Hypothalamus (tissue), 51 donors: ENCODE measurements around the gene PHPT1.
"Not testable (repeated sequence)": the region's sequence is repeated elsewhere in the genome, so short reads cannot be mapped to it uniquely, and the experiment has no call there.

Source experiments
- DNase-seq, 51 donors: peaks; one replicate each; lab custom pipeline; 2025; lab: John Stamatoyannopoulos, UW

The PHPT1 gene

GRCh38 chr9:136857581-136858412 lies 8.6 kb downstream of the PHPT1 start:
- no peak for DNase-seq

- DNase-seq = no peak
Observed at GRCh38 chr9:136858452-136858843, 9.2 kb downstream of the PHPT1 start.

GRCh38 chr9:136858844-136859757 lies 9.9 kb downstream of the PHPT1 start:
- peak in 38 of 51 donors; percentile 13 to 79 (median 64) for DNase-seq

DNA sequence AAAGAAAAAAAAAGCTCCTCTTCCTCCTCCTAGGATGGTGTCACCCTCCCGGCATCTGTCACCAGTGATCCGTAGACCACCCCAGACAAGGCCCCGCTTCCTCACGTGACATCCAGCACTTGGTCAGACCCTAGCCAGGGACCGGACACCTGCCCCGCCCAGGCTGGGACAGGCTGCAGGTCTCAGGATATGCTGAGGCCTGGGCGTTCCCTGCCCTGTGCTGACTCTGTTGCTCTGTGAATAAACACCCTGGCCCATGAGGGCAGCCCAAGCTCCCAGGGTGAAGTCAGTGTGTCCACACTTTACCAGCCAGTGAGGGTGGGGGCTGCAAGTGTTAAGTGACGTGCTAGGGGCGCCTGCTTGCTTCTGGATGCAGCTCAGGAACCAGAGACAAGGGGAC lies 11.3 kb downstream of the PHPT1 start:
- DNase-seq = no peak

- no peak for DNase-seq
Observed at GRCh38 chr9:136860933-136861873, 12.0 kb downstream of the PHPT1 start.

DNA sequence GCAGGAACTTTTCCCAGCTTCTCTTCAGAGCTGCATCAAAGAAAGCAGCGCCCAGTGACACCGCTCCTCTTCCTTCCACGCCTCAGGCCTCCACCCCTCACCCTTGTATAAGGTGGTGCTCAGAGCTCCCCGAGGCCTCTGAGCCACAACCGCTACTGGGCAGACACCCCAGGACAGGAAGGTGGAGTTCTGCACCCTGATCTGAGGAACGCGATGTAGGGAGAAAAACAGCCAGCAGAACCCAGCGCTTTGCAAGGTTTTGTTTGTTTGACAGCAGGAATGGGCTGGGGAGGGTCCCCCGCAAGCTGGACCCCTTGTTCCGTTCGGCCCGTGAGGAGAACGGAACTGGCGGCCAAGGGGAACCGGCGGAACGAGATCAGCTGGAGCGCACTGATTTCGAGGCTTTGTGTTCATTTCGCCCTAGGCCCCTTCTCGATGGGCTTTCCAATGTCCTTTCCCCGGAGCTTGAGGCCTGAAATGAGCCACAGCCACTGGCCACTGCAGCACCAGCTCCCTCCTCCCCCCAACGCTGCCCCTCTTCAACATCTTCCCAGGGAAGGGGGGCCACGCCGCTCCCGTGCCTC lies 12.8 kb downstream of the PHPT1 start:
- no peak for DNase-seq

- no peak for DNase-seq
Observed at GRCh38 chr9:136862849-136863622, 13.8 kb downstream of the PHPT1 start.

DNA sequence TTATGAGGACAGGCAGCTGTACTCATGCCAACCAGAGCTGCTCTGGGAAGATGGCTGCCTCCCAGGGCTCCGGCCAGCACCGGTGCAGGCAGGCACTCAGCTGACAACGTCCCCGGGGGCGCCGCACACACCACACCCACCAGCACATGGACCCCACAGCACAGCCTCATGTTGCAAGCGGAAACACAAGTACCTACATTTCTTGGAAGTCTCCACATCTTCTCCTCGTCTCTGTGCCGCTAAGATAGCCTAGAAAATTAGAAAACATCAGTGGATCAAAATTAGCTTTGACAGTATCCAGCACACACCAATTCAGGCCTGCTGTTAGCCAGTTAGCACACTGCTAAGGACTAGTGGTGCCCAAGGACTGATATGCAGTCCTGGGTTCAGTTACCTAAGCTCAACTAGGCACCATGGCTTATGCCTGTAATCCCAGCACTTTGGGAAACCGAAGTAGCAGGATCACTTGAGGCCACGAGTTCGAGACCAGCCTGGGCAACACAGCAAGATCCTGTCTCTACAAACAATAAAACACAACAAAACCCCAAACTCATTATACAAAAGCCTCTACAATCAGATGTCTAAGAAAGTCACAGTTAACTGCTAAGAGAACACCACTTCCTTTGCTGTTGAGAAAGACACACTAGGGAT lies 14.5 kb downstream of the PHPT1 start:
- DNase-seq = no peak

GRCh38 chr9:136865041-136865767 lies 16.0 kb downstream of the PHPT1 start:
- no peak for DNase-seq

DNA sequence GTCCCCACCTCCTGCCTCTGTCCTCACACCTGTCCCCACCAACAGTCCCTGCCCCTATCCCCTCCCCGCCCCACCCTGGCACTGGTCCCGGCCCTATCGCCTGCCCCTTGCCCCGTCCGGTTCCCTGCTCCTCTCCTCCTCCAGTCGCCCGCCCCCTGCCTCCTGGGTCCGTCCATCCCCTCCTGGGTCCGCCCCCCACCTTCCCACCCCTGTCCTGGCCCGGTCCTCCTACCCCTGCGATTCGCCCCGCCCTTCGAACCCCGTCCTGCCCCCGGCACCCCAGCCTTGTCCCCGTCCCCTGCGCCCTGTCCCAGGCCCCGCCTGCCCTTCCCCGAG lies 16.5 kb downstream of the PHPT1 start:
- DNase-seq = peak in 1 of 51 donors; percentile 54

DNA sequence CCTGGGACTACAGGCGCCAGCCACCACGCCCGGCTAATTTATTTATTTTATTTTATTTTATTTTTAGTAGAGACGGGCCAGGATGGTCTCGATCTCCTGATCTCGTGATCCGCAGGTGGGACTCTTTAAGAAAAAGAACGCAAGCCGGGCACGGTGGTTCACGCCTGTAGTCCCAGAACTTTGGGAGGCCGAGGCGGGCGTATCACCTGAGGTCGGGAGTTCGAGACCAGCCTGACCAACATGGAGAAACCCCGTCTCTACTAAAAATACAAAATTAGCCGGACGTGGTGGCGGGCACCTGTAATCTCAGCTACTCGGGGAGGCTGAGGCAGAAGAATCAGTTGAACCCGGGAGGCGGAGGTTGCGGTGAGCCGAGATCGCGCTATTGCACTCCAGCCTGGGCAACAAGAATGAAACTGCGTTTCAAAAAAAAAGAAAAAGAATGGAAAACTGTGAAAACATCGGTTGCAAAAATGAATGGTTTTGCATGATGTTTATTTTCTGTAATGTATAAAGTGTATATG lies 17.8 kb downstream of the PHPT1 start:
- DNase-seq = not testable (repeated sequence)

GRCh38 chr9:136867480-136867879 lies 18.3 kb downstream of the PHPT1 start:
- no peak for DNase-seq

GRCh38 chr9:136867917-136868316 lies 18.7 kb downstream of the PHPT1 start:
- DNase-seq = no peak

DNA sequence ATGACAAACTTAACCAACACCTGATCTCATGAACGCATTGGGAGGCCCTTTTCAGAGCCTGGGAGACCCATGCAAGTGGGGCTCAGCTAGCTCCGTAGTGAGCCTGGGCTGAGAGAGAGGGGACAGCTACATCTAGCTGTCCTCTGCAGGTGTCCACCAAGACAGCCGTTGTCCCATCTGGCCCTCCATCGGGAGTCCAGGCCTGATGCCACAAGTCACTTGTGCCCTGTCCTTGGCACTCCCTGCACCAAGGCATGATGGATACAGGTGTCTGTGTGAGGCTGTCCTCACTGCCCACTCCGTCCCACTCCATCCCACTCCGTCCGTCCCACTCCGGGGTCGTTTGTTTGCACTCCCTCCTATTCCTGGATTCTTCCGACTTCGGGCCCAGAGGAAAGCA lies 19.4 kb downstream of the PHPT1 start:
- DNase-seq = no peak

GRCh38 chr9:136869611-136870010 lies 20.4 kb downstream of the PHPT1 start:
- DNase-seq = not testable (repeated sequence)

- no peak for DNase-seq
Observed at GRCh38 chr9:136875155-136875554, 25.9 kb downstream of the PHPT1 start.

DNA sequence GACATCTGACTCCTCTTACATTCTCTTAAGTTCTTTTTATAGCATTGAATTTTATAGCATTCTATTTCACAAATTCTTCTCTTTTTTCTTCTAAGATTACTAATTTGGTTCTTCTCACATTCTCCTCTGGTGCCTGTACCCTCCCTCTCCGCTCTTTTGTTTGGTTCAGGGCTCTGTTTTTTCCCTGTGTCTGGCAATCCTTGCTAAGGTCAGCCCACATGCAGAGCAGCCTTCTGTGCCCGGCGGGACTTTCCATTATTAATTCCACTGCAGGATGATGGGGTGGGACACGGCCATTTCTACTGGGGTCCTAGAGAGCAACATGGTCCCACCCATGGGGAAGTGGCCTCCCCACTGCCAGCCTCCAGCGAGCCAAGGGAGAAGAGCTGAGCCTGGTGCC lies 27.3 kb downstream of the PHPT1 start:
- DNase-seq = no peak

- DNase-seq = no peak
Observed at GRCh38 chr9:136880651-136881050, 31.4 kb downstream of the PHPT1 start.
